ENCODE measurements around the gene PDCL2.

- TF ChIP-seq EZH2 (optimal IDR thresholded peaks at IDR 0.05; ENCODE audit: low read depth, low read length) = no peak
- TF ChIP-seq EZH2phosphoT487 (IDR thresholded peaks at IDR 0.05; ENCODE audit: low read length) = no peak
- TF ChIP-seq CTCF (IDR thresholded peaks at IDR 0.05; ENCODE audit: low read length) = no peak
Observed at GRCh38 chr4:55625835-55626234, 33.8 kb upstream of the PDCL2 start.
